Left lung (tissue), 10 donors: ENCODE data around the gene F3. TPM values are rescaled to one million over a fixed set of nuclear protein-coding genes. Genes with fewer than 3 reads are reported as not detected.

Source experiments
- ATAC-seq: fragments of 200-7000 bp; cut with Tn5 transposase; one replicate; pipeline ENCODE4 v1.9.1; 2020; ENCODE audit warnings: moderate library complexity
- DNase-seq, 4 donors: peaks; one replicate each; pipeline ENCODE4 v3.0.0-alpha.2; 2013 to 2020
- H3K27ac ChIP-seq, 2 donors: fragments of 200-600 bp; sonication (generic) in 1 of 2; one replicate each; pipeline versions ENCODE4 v1.5.0 to v1.8.0; 2020 to 2021
- H3K27me3 ChIP-seq, 2 donors: fragments of 200-600 bp; sonication (generic) in 1 of 2; one replicate each; pipeline versions ENCODE4 v1.5.0 to v1.8.0; 2020 to 2021
- H3K36me3 ChIP-seq, 2 donors: fragments of 200-600 bp; sonication (generic) in 1 of 2; one replicate each; pipeline versions ENCODE4 v1.5.0 to v1.8.0; 2020 to 2021
- H3K4me1 ChIP-seq, 2 donors: fragments of 200-600 bp; one replicate each; pipeline ENCODE4 v1.8.0; 2021
- H3K4me3 ChIP-seq, 2 donors: fragments of 200-600 bp; sonication (generic) in 1 of 2; one replicate each; pipeline versions ENCODE4 v1.5.0 to v1.8.0; 2020 to 2021; ENCODE audit warnings: mild to moderate bottlenecking in 1 of 2
- H3K9me3 ChIP-seq, 2 donors: fragments of 200-600 bp; sonication (generic) in 1 of 2; one replicate each; pipeline versions ENCODE4 v1.5.0 to v1.8.0; 2020 to 2021
- intact Hi-C, 2 donors: fragments of 100-400 bp; cut with DNase I; formaldehyde crosslinking; loops; one replicate each; pipeline versions ENCODE4 v1.11.2 to v1.14.2; 2022
- polyA plus RNA-seq, 6 donors: library from polyadenylated mRNA; unstranded; fragments of 120-200 nt; gene quantifications; one replicate each; pipeline ENCODE4 v1.2.1, GENCODE V29; 2013; ENCODE audit not compliant: insufficient read length in 6 of 6
- total RNA-seq, 2 donors: library from RNA; stranded (reverse); fragmentation: NEBNext Ultra II Directional; extraction: Animal tissue kit (Norgen Biotek cat#: 25700); gene quantifications; one replicate each; pipeline ENCODE4 v1.2.1, GENCODE V29; 2021
- TF ChIP-seq, protein P1 (sequence below), 2 donors: fragments of 200-600 bp; sonication (generic) in 1 of 2; IDR thresholded peaks; one replicate each; pipeline versions ENCODE4 v1.5.0 to v1.8.0; 2021; ENCODE audit warnings: antibody characterized with exemption in 2 of 2
- donor health status: DM: no; HTN: yes; CAD: no.
- donor health status: DM: no; HTN: no; CAD: no.

Gene F3
- total and polyA plus RNA-seq, 8 donors = 3.4 to 191 (median 6.6) TPM

DNA sequence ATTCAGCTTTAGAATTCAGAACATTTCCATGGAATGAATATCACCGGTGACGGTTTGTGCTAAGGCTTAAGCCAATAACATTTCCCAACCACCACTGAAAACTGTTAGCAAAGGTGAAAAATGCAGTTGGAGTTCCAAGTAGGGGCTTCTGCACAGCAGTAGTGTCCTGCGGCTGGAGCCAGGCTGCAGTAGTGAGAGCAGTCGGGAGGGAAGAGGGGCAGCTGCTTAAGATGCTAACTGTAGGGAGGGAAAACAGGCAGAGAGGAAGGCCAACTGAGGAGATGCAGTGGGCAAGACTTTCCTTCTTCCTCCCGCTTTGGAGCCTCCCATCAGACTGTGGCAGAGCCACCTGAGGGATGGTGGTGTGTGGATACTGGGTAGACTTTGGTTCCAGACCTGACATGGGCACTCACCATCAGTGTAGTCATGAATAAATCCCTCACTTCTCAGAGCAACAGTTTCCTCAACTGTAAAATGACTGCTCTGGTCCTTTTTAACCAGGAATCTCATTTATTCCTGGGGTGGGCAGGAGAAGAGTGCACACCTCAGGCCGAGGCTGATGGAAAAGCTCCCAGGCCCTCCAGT lies 3.2 kb downstream of the F3 start:
- Histone ChIP-seq H3K27me3 (peaks cover 0 to 23% of the 10 kb centered on the region in 2 donors), H3K4me3 (peak overlapping the region in 1 of 2 donors; percentile 76), H3K9me3 (no peaks in the 10 kb centered on the region), H3K36me3 (peaks cover 0 to 17% of the 10 kb centered on the region in 2 donors), H3K4me1 (peaks cover 14 to 21% of the 10 kb centered on the region in 2 donors), H3K27ac (no peak overlapping the region)
- DNase-seq = no peak
- intact Hi-C loops = no loop called here
- TF ChIP-seq, protein P1, sequence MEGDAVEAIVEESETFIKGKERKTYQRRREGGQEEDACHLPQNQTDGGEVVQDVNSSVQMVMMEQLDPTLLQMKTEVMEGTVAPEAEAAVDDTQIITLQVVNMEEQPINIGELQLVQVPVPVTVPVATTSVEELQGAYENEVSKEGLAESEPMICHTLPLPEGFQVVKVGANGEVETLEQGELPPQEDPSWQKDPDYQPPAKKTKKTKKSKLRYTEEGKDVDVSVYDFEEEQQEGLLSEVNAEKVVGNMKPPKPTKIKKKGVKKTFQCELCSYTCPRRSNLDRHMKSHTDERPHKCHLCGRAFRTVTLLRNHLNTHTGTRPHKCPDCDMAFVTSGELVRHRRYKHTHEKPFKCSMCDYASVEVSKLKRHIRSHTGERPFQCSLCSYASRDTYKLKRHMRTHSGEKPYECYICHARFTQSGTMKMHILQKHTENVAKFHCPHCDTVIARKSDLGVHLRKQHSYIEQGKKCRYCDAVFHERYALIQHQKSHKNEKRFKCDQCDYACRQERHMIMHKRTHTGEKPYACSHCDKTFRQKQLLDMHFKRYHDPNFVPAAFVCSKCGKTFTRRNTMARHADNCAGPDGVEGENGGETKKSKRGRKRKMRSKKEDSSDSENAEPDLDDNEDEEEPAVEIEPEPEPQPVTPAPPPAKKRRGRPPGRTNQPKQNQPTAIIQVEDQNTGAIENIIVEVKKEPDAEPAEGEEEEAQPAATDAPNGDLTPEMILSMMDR (IDR thresholded peaks at IDR 0.05) = no peak
- ATAC-seq = no peak

DNA sequence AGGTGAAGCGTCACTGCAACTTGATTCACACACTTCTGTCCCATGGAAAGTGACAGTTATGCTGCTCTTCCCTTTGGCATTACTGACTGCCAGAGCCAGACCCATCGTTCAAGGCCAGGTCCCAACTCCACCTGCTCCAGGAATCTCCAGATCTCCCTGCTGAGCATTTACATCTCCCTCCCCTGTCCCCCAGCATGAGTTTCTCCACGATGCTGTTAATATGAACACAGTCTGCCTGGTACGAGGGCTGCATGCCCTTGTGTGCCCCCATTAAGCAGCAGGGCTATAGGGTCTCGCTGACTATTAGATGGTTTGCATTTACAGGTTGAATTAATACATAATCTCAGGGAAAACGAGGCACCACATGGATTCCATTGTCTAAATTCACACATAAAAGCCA lies 4.3 kb downstream of the F3 start:
- Histone ChIP-seq H3K4me3 (peak overlapping the region in 1 of 2 donors; percentile 76), H3K9me3 (no peaks in the 10 kb centered on the region), H3K27ac (no peak overlapping the region), H3K27me3 (peaks cover 0 to 19% of the 10 kb centered on the region in 2 donors), H3K36me3 (peaks cover 0 to 28% of the 10 kb centered on the region in 2 donors), H3K4me1 (peaks cover 6 to 12% of the 10 kb centered on the region in 2 donors)
- intact Hi-C loops = no loop called here
- DNase-seq (no peak), ATAC-seq (no peak)
- TF ChIP-seq, protein P1 (IDR thresholded peaks at IDR 0.05) = no peak

DNA sequence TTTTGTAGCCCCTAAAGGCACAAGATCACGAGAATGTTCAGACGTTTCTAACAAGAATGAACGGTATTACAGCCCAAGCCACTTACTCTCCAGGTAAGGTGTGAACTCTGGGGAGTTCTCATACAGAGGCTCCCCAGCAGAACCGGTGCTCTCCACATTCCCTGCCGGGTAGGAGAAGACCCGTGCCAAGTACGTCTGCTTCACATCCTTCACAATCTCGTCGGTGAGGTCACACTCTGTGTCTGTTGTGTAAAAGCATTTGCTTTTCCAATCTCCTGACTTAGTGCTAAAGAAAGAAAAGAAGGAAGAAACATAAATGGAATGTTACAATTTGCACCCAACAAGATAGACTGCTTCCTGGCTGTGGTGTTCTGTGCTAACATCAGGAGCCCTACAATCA lies 5.7 kb downstream of the F3 start:
- Histone ChIP-seq H3K4me1 (peaks cover 1 to 6% of the 10 kb centered on the region in 2 donors), H3K36me3 (peaks cover 0 to 42% of the 10 kb centered on the region in 2 donors), H3K9me3 (no peaks in the 10 kb centered on the region), H3K4me3 (no peak overlapping the region), H3K27ac (no peak overlapping the region), H3K27me3 (peaks cover 0 to 5% of the 10 kb centered on the region in 2 donors)
- ATAC-seq = peak; percentile 14
- TF ChIP-seq, protein P1 (IDR thresholded peaks at IDR 0.05) = no peak
- DNase-seq = no peak
- intact Hi-C loops = no loop called here

DNA sequence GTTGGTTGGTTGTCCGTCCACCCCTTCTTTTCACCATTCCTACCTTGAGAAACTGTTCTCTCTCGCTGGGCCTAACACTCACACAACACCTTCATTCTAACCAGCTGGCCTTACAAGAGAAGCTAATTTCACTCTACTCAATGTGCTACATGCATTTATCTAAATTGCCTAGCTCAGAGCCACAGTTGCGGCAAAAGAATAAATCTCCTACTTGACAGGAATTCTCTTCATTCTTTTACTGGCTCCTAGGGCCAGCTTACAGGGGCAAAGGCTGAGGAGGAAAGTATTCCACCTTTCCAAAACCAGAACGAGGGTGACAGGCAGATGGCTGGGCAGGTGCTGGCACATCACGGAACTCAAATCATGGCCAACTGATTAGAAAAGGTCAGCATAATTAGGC lies 6.5 kb downstream of the F3 start:
- DNase-seq (no peak), ATAC-seq (no peak)
- intact Hi-C loops = no loop called here
- no peak overlapping the region for H3K27ac ChIP-seq
- TF ChIP-seq, protein P1 (IDR thresholded peaks at IDR 0.05) = no peak
- peaks cover 0 to 6% of the 10 kb centered on the region in 2 donors for H3K4me1 ChIP-seq
- H3K9me3 ChIP-seq = no peaks in the 10 kb centered on the region
- H3K27me3 ChIP-seq = no peaks in the 10 kb centered on the region
- H3K4me3 ChIP-seq = no peak overlapping the region
- H3K36me3 ChIP-seq = peaks cover 0 to 49% of the 10 kb centered on the region in 2 donors

DNA sequence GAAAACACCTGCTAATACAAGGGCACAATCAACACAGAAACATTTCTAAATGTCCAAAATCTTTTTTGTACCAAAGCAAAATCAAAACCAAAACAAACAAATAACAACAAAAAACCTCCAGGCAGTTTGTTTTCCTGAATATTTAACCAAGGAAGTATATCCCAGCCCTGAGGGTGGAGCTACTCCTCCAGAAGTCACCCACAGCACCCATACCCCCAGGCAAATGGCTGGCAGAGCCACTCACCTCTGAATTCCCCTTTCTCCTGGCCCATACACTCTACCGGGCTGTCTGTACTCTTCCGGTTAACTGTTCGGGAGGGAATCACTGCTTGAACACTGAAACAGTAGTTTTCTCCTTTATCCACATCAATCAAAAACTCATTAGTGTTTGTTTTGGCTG lies 9.5 kb downstream of the F3 start:
- no peak overlapping the region for H3K4me3 ChIP-seq
- no peaks in the 10 kb centered on the region for H3K9me3 ChIP-seq
- no peak overlapping the region for H3K27ac ChIP-seq
- TF ChIP-seq, protein P1 (IDR thresholded peaks at IDR 0.05) = no peak
- peaks cover 0 to 4% of the 10 kb centered on the region in 2 donors for H3K4me1 ChIP-seq
- DNase-seq (no peak), ATAC-seq (peak; percentile 35)
- intact Hi-C loops = no loop called here
- H3K36me3 ChIP-seq = peaks cover 0 to 62% of the 10 kb centered on the region in 2 donors
- no peaks in the 10 kb centered on the region for H3K27me3 ChIP-seq
